LNCAP (cell line): ENCODE results near the gene SDR42E1.

Experiments used
- CTCF ChIP-seq: fragments of 450-650 bp; IDR thresholded peaks from 2 replicates; pipeline ENCODE4 v1.5.1; 2017; ENCODE audit warnings: mild to moderate bottlenecking

The SDR42E1 gene

DNA sequence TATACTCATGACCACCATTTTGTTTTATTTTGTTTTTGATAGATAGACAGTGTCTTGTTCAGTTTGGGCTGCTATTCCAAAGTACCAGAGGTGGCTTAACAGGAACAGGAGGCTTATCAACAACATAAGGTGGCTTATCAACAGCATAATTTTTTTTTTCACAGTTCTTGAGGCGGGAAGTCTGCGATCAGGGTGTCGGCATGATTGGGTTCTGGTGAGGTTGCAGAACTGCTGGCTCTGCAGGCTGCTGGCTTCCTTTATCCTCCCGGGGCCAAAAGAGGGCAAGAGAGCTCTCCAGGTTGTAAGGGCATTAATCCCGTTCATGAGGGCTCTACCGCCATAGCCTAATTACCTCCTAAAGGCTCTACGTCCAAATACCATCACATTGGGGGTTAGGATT is 11.9 kb upstream of the SDR42E1 start:
- TF ChIP-seq CTCF: no peak

GRCh38 chr16:82020051-82020450 is 8.8 kb upstream of the SDR42E1 start:
- TF ChIP-seq CTCF: no peak

GRCh38 chr16:82019535-82019934 is 8.3 kb upstream of the SDR42E1 start:
- no peak for TF ChIP-seq CTCF

DNA sequence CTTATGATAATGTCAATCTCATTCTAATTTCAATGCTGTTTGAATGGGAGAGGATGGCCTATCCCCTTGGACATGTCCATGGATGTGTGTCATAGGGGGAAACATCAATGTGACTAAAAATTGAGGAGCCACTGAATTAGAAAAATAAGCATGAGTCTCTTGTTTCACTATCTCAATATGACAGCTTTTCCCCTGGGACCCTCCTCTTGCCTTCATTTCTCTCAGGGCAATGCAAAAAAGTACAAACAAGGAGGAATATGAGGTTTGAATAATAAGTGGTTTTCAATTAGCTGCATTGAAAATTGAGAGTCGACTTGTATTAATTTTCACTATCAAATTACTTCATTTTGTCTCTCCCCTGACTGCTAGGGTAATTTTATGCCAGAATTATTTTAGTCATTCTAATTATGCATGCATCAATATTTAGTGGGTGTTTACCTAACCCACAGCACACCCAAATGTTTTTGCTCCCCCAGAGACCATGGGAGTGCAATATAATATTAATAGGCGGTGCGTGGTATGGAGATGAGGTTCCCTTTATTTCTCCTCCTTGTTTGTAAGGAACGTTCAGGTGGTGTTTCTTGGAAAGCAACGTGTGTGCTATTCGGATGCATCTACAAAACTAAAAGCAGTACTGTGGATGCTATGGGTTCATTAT is 6.8 kb upstream of the SDR42E1 start:
- no peak for TF ChIP-seq CTCF

DNA sequence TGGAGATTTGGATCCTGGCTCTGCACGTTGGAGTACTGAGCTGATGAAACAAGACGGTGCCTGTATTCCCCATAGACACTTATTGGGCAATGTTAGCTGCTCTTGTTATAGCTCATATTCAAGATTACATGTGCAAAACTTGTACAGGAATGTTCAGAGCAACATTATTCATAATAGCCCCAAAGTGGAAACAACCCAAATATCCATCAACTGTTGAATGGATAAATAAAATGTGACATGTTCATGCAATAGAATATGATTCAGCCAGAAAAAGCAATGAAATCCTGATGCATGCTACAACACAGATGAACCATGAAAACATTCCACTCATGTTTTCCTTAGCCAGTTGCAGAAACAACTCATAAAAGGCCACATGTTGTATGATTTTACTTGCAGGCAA is 5.7 kb upstream of the SDR42E1 start:
- no peak for TF ChIP-seq CTCF

DNA sequence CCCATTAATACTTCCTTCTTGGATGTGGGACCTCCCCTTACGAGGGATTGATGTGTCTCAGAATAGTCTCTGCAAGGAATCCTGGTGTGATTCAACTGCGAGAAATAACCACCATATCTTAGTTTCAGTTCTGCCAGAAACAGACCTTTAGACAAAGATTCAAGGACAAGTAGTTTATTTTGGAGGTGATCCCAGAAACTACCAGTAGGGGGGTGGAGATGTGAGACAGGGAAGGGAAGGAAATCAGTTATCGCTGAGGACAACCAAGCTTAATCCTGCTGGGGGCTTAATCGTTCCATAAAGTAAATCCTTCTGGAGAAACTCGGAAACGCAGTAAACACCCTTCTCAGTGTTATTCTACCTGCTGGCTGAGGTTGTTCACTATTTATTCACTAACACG is 5.0 kb upstream of the SDR42E1 start:
- TF ChIP-seq CTCF: peak; percentile 41; the same call in 1 of the 2 replicates

DNA sequence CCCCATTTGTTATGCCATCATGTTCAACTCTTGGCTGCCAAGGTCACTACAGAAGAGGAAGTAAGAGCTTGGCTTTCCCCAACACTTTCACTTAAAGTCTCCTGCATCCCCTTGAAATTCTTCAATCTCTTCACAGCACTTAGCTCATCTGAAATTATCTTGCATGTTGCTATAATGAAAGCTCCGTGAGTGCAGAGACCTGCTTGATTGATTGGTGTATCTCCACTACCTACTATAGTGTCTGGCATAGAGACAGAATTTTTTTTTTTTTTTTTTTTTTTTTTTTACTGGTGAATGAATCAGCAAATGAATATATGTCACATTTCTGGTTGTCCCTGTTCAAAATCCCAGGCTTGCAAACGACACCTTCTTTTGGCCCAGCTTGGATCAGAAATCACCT is 1.9 kb upstream of the SDR42E1 start:
- TF ChIP-seq CTCF: no peak

DNA sequence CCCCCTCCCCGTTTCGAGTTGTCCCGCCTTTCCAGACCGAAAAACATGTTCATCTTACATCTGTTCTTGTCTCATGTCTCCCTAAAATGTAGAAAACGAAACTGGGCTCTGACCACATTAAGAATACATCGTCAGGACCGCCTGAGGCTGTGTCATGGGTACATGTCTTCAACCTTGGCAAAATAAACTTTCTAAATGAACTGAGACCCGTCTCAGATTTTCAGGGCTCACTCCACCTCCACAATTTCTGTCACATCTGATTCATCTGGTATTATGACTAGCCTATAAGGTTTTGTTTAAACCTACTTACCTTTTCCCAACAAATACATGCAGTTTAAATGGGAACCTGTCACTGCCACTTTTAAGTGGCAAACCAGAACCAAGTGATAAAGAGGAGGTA is 621 bp downstream of the SDR42E1 start:
- TF ChIP-seq CTCF: no peak
